Smooth muscle cell (in vitro differentiated cells): ENCODE results near the gene NDFIP2. TPM values are rescaled to one million over a fixed set of nuclear protein-coding genes. Genes with fewer than 3 reads are reported as not detected.
A peak's percentile ranks its signal among the peaks of the same experiment; 100 is the strongest.

Source experiments
- DNase-seq: peaks from one replicate; lab custom pipeline; 2025; ENCODE audit not compliant: unreplicated experiment; lab: John Stamatoyannopoulos, UW
- H2AFZ ChIP-seq: fragments of 200-600 bp; sonication (generic); 2 replicates; pipeline ENCODE4 v1.6.0; 2016; ENCODE audit warnings: antibody characterized with exemption, low read depth, mild to moderate bottlenecking
- H3F3A ChIP-seq: fragments of 200-600 bp; sonication (generic); 2 replicates; pipeline ENCODE4 v1.6.0; 2017; ENCODE audit warnings: antibody characterized with exemption, low read depth
- H3K27ac ChIP-seq: fragments of 200-600 bp; sonication (generic); 2 replicates; pipeline ENCODE4 v1.5.1; 2016; ENCODE audit warnings: low read depth, mild to moderate bottlenecking
- H3K27me3 ChIP-seq: fragments of 200-600 bp; sonication (generic); 2 replicates; pipeline ENCODE4 v1.6.1; 2016; ENCODE audit warnings: low read depth, mild to moderate bottlenecking
- H3K36me3 ChIP-seq: fragments of 200-600 bp; sonication (generic); 2 replicates; pipeline ENCODE4 v1.5.1; 2016; ENCODE audit warnings: low read depth
- H3K4me1 ChIP-seq: fragments of 200-600 bp; sonication (generic); 2 replicates; pipeline ENCODE4 v1.5.1; 2016; ENCODE audit warnings: low read depth
- H3K4me2 ChIP-seq: fragments of 200-600 bp; sonication (generic); 2 replicates; pipeline ENCODE4 v1.6.0; 2016; ENCODE audit warnings: mild to moderate bottlenecking
- H3K4me3 ChIP-seq: fragments of 200-600 bp; sonication (generic); 2 replicates; pipeline ENCODE4 v1.5.1; 2016; ENCODE audit warnings: mild to moderate bottlenecking
- H3K79me2 ChIP-seq: fragments of 200-600 bp; sonication (generic); 2 replicates; pipeline ENCODE4 v1.6.0; 2016; ENCODE audit warnings: low read depth, mild to moderate bottlenecking
- H3K9ac ChIP-seq: fragments of 200-600 bp; sonication (generic); 2 replicates; pipeline ENCODE4 v1.6.0; 2016; ENCODE audit warnings: low read depth
- H3K9me3 ChIP-seq: fragments of 200-600 bp; sonication (generic); replicated peaks from 2 replicates; pipeline ENCODE4 v1.5.1; 2016; ENCODE audit warnings: low read depth
- H4K20me1 ChIP-seq: fragments of 200-600 bp; sonication (generic); 2 replicates; pipeline ENCODE4 v1.6.0; 2016; ENCODE audit warnings: low read depth
- WGBS: methylation state at CpG from one replicate; pipeline ENCODE4 v1.1.7; 2016; ENCODE audit warnings: low lambda C conversion rate; 5-methylcytosine and 5-hydroxymethylcytosine counted together
- polyA plus RNA-seq: library from polyadenylated mRNA; unstranded; fragments of >200 nt; fragmentation: Nextera tagmentation; extraction: Ambion mirVana; gene quantifications from 2 replicates; pipeline ENCODE4 v1.2.1, GENCODE V29; 2016
- total RNA-seq: library from RNA; depleted of rRNA; stranded (reverse); fragments of >200 nt; gene quantifications from 2 replicates; pipeline ENCODE4 v1.2.3, GENCODE V29; 2014
- TF ChIP-seq, protein P1 (sequence below): fragments of 200-600 bp; sonication (generic); IDR thresholded peaks from 2 replicates; pipeline ENCODE4 v1.5.1; 2017; ENCODE audit warnings: borderline replicate concordance, mild to moderate bottlenecking, antibody characterized with exemption; ENCODE audit not compliant: insufficient read depth, poor library complexity, severe bottlenecking

The NDFIP2 gene
- total and polyA plus RNA-seq, 2 experiments from 2014 or later: 34.0 to 75.6 TPM

DNA sequence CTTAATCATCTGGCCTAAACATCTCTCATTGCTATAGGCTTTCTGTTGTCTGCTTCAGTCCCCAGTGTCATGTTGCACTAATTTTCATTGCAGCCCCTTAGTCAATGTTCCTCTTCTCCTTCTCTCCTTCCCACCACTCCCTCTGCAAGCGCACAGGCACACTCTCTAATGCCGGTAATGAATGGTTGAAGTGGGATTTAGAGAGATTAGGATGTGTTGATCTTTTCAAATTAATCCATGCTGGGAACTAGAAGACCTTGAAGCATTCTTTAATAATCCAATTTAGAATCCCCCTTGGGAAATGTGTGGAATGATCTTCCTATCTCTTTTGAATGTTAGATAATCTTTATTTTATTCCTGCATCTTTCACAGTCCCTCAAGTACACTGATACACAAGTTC lies 33.2 kb upstream of the NDFIP2 start:
- Histone ChIP-seq H3K9me3 (no peaks in the 10 kb centered on the region), H4K20me1 (no peaks in the 10 kb centered on the region), H3K4me2 (no peak overlapping the region), H2AFZ (peak overlapping the region; percentile 35), H3K4me3 (no peak overlapping the region), H3K79me2 (no peaks in the 10 kb centered on the region), H3K36me3 (no peaks in the 10 kb centered on the region), H3K4me1 (peaks cover 23% of the 10 kb centered on the region), H3K27ac (no peak overlapping the region), H3K9ac (no peak overlapping the region), H3F3A (peaks cover 4% of the 10 kb centered on the region), H3K27me3 (no peaks in the 10 kb centered on the region)
- DNase-seq: no peak
- TF ChIP-seq, protein P1, sequence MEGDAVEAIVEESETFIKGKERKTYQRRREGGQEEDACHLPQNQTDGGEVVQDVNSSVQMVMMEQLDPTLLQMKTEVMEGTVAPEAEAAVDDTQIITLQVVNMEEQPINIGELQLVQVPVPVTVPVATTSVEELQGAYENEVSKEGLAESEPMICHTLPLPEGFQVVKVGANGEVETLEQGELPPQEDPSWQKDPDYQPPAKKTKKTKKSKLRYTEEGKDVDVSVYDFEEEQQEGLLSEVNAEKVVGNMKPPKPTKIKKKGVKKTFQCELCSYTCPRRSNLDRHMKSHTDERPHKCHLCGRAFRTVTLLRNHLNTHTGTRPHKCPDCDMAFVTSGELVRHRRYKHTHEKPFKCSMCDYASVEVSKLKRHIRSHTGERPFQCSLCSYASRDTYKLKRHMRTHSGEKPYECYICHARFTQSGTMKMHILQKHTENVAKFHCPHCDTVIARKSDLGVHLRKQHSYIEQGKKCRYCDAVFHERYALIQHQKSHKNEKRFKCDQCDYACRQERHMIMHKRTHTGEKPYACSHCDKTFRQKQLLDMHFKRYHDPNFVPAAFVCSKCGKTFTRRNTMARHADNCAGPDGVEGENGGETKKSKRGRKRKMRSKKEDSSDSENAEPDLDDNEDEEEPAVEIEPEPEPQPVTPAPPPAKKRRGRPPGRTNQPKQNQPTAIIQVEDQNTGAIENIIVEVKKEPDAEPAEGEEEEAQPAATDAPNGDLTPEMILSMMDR: no peak
- WGBS: 37% methylated on average over 2 of the region's 2 CpGs

DNA sequence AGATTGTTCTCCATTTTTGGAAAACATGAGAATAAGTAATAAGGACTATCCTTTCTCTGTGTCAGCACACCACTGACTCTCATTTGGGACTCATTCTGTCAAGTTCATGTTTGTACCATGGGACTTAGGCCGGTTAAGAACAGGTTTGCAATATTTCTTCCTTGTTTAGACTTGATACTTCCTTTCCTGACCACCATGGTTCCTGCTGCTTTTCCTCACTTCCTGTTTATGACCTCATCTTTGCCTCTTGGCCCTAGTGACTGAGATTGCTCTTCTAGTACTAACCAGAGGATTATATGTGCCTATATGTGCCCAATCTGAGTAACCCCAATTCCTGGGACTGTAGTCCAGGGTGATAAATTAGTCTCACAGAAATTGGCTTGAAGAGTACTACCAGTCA lies 32.5 kb upstream of the NDFIP2 start:
- no peaks in the 10 kb centered on the region for H3K36me3 ChIP-seq
- H3K27ac ChIP-seq: no peak overlapping the region
- no peaks in the 10 kb centered on the region for H3K79me2 ChIP-seq
- H3K4me3 ChIP-seq: no peak overlapping the region
- no peak overlapping the region for H3K9ac ChIP-seq
- H4K20me1 ChIP-seq: no peaks in the 10 kb centered on the region
- no peak overlapping the region for H2AFZ ChIP-seq
- peaks cover 4% of the 10 kb centered on the region for H3F3A ChIP-seq
- no peaks in the 10 kb centered on the region for H3K27me3 ChIP-seq
- 93% methylated on average over 1 of the region's 1 CpG for WGBS
- no peak overlapping the region for H3K4me2 ChIP-seq
- H3K9me3 ChIP-seq: no peaks in the 10 kb centered on the region
- peaks cover 23% of the 10 kb centered on the region for H3K4me1 ChIP-seq
- DNase-seq: no peak
- TF ChIP-seq, protein P1: no peak

DNA sequence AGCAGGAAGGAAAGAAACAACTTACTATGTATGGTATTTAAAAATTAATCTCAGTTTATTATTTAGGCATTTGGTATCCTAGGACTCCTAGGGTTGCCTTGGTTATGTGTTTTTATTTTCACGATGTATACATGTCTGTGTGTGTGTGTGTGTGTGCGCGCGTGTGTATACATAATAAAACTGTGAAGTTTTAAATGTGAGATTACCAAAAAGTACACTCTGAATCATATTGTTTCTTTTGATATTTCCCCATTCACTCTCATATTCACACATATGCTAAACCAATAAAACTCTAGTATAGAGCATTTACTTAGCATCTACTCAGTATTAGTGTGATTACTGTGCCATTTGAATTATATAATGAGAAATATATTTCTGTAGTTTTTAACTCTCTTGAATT lies 30.8 kb upstream of the NDFIP2 start:
- H3K4me3 ChIP-seq: no peak overlapping the region
- 96% methylated on average over 4 of the region's 4 CpGs for WGBS
- TF ChIP-seq, protein P1: no peak
- no peaks in the 10 kb centered on the region for H3K36me3 ChIP-seq
- no peaks in the 10 kb centered on the region for H4K20me1 ChIP-seq
- H3K9me3 ChIP-seq: no peaks in the 10 kb centered on the region
- no peak overlapping the region for H3K9ac ChIP-seq
- no peak overlapping the region for H2AFZ ChIP-seq
- H3K27me3 ChIP-seq: no peaks in the 10 kb centered on the region
- no peak for DNase-seq
- H3K4me2 ChIP-seq: no peak overlapping the region
- H3K4me1 ChIP-seq: peaks cover 23% of the 10 kb centered on the region
- H3K27ac ChIP-seq: no peak overlapping the region
- H3F3A ChIP-seq: peaks cover 4% of the 10 kb centered on the region
- H3K79me2 ChIP-seq: no peaks in the 10 kb centered on the region

DNA sequence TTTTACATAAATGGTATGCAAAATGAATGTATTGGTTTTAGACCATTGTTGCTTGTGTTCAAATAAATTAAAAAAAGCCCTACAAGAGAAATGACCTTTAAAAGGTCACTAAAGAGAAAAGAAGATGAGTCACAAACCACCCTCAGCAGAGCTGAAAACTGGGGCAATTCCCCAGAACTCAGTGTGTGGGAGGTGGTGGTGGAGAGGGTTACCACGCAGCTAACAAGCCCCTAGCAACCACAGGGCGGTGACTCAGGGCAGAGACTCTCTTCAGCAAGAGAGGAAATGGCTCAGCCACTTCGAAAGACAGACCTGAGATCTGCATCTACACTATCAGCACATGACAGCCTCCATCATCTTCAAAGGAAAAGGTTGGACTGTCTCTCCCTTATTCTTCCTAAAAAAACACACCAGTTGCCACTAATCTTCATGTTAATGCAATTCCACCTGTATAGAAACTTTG lies 29.4 kb upstream of the NDFIP2 start:
- TF ChIP-seq, protein P1: no peak
- Histone ChIP-seq H3K9me3 (no peaks in the 10 kb centered on the region), H3K36me3 (no peaks in the 10 kb centered on the region), H3K9ac (peak overlapping the region; percentile 80), H2AFZ (peak overlapping the region; percentile 6), H3K4me1 (peaks cover 19% of the 10 kb centered on the region), H3K4me3 (no peak overlapping the region), H3K79me2 (no peaks in the 10 kb centered on the region), H3K27me3 (no peaks in the 10 kb centered on the region), H4K20me1 (no peaks in the 10 kb centered on the region), H3F3A (peaks cover 8% of the 10 kb centered on the region), H3K4me2 (peak overlapping the region; percentile 58), H3K27ac (peak overlapping the region; percentile 94)
- WGBS: 2% methylated on average over 3 of the region's 3 CpGs
- peak; percentile 12 for DNase-seq
